GM23338 (cell line): ENCODE results near the gene ZNF48. TPM values are rescaled to one million over a fixed set of nuclear protein-coding genes. Genes with fewer than 3 reads are reported as not detected.

Experiments
- ATAC-seq: fragments of 200-7000 bp; cut with Tn5 transposase; 3 replicates; pipeline ENCODE4 v1.9.1; 2020
- DNase-seq: peaks from one replicate; pipeline ENCODE4 v3.0.0-alpha.2; 2015; ENCODE audit warnings: low spot score
- H2AFZ ChIP-seq: fragments of 200-600 bp; sonication (generic); 2 replicates; pipeline ENCODE4 v1.8.0; 2016; ENCODE audit warnings: antibody characterized with exemption, mild to moderate bottlenecking, moderate library complexity
- H3F3A ChIP-seq: fragments of 200-600 bp; sonication (generic); replicated peaks from 2 replicates; pipeline ENCODE4 v1.8.0; 2017; ENCODE audit warnings: antibody characterized with exemption, mixed run types, low read depth
- H3K27ac ChIP-seq: fragments of 200-600 bp; sonication (generic); 2 replicates; pipeline ENCODE4 v1.6.1; 2016; ENCODE audit warnings: low read depth
- H3K27me3 ChIP-seq: fragments of 200-600 bp; sonication (generic); 2 replicates; pipeline ENCODE4 v1.8.0; 2016; ENCODE audit warnings: mild to moderate bottlenecking, mixed run types, moderate library complexity; ENCODE audit not compliant: insufficient read depth
- H3K36me3 ChIP-seq: fragments of 200-600 bp; sonication (generic); 2 replicates; pipeline ENCODE4 v1.8.0; 2016; ENCODE audit warnings: mild to moderate bottlenecking; ENCODE audit not compliant: insufficient read depth
- H3K4me1 ChIP-seq: fragments of 200-600 bp; sonication (generic); 2 replicates; pipeline ENCODE4 v1.8.0; 2016; ENCODE audit warnings: mild to moderate bottlenecking, moderate library complexity; ENCODE audit not compliant: insufficient read depth
- H3K4me2 ChIP-seq: fragments of 200-600 bp; sonication (generic); 2 replicates; pipeline ENCODE4 v1.7.1; 2017; ENCODE audit warnings: mixed run types
- H3K4me3 ChIP-seq: fragments of 200-600 bp; sonication (generic); 2 replicates; pipeline ENCODE4 v1.6.1; 2016; ENCODE audit warnings: mixed run types
- H3K79me2 ChIP-seq: fragments of 200-600 bp; sonication (generic); replicated peaks from 2 replicates; pipeline ENCODE4 v1.8.0; 2017; ENCODE audit warnings: mild to moderate bottlenecking; ENCODE audit not compliant: insufficient read depth
- H3K9me2 ChIP-seq: fragments of 200-600 bp; sonication (generic); 2 replicates; pipeline ENCODE4 v1.8.0; 2017; ENCODE audit not compliant: insufficient read depth
- H4K20me1 ChIP-seq: fragments of 200-600 bp; sonication (generic); replicated peaks from 2 replicates; pipeline ENCODE4 v1.8.0; 2017; ENCODE audit warnings: mild to moderate bottlenecking; ENCODE audit not compliant: insufficient read depth
- H3K27ac Mint-ChIP-seq: 2 replicates; pipeline ENCODE4 v1.8.0; 2020; ENCODE audit warnings: inconsistent platforms, mild to moderate bottlenecking, moderate library complexity, mixed read lengths
- H3K27me3 Mint-ChIP-seq: 3 replicates; pipeline ENCODE4 v1.8.0; 2022; ENCODE audit warnings: low read depth, mild to moderate bottlenecking, moderate library complexity, mixed read lengths, inconsistent platforms; ENCODE audit not compliant: insufficient read depth, poor library complexity
- H3K36me3 Mint-ChIP-seq: 3 replicates; pipeline ENCODE4 v1.8.0; 2021; ENCODE audit warnings: low read depth, mild to moderate bottlenecking, inconsistent platforms, moderate library complexity, mixed read lengths
- H3K4me1 Mint-ChIP-seq: 3 replicates; pipeline ENCODE4 v1.8.0; 2020; ENCODE audit warnings: mild to moderate bottlenecking, inconsistent platforms, mixed read lengths
- H3K4me3 Mint-ChIP-seq: 3 replicates; pipeline ENCODE4 v1.8.0; 2021; ENCODE audit warnings: moderate library complexity, mild to moderate bottlenecking, inconsistent platforms, mixed read lengths
- H3K9me3 Mint-ChIP-seq: 3 replicates; pipeline ENCODE4 v1.8.0; 2020; ENCODE audit warnings: moderate library complexity, mild to moderate bottlenecking, inconsistent platforms, mixed read lengths
- JUNB ChIP-seq: IDR thresholded peaks from one replicate; pipeline ENCODE4 v1.6.1; 2016; ENCODE audit warnings: antibody characterized with exemption; ENCODE audit not compliant: unreplicated experiment
- STAT1 ChIP-seq: IDR thresholded peaks from one replicate; pipeline ENCODE4 v1.6.1; 2016; ENCODE audit warnings: antibody characterized with exemption; ENCODE audit not compliant: unreplicated experiment
- ZNF331 ChIP-seq: fragments of 250-450 bp; sonication (Bioruptor Pico); IDR thresholded peaks from 2 replicates; pipeline ENCODE4 v1.5.0; 2020; ENCODE audit warnings: low read depth, mild to moderate bottlenecking, moderate library complexity
- polyA plus RNA-seq: library from polyadenylated mRNA; unstranded; fragments of >200 nt; fragmentation: Nextera tagmentation; extraction: Ambion mirVana; gene quantifications from 2 replicates; pipeline ENCODE4 v1.2.1, GENCODE V29; 2016
- total RNA-seq: library from RNA; depleted of rRNA; stranded (reverse); fragments of >200 nt; shearing (Covaris generic); gene quantifications from 2 replicates; pipeline ENCODE4 v1.2.3, GENCODE V29; 2014
- TF ChIP-seq, protein P1 (sequence below), 2 experiments: fragments of 200-600 bp in 1 of 2; sonication (generic) in 1 of 2; conservative IDR thresholded peaks; 2 replicates each; pipeline versions ENCODE4 v1.5.1 to v1.6.1; 2016 to 2017; ENCODE audit warnings: antibody characterized with exemption in 2 of 2, low read depth in 2 of 2, mild to moderate bottlenecking in 2 of 2, moderate library complexity in 1 of 2
- TF ChIP-seq, protein P2 (sequence below): IDR thresholded peaks from one replicate; pipeline ENCODE4 v1.6.1; 2018; ENCODE audit warnings: antibody characterized with exemption; ENCODE audit not compliant: unreplicated experiment
- TF ChIP-seq, protein P3 (sequence below): fragments of 250-450 bp; sonication (Bioruptor Pico); IDR thresholded peaks from 2 replicates; pipeline ENCODE4 v1.5.0; 2020; ENCODE audit warnings: mild to moderate bottlenecking, moderate library complexity

ZNF48 gene
- total and polyA plus RNA-seq, 2 experiments from 2014 or later: 4.8 to 44.3 TPM

DNA sequence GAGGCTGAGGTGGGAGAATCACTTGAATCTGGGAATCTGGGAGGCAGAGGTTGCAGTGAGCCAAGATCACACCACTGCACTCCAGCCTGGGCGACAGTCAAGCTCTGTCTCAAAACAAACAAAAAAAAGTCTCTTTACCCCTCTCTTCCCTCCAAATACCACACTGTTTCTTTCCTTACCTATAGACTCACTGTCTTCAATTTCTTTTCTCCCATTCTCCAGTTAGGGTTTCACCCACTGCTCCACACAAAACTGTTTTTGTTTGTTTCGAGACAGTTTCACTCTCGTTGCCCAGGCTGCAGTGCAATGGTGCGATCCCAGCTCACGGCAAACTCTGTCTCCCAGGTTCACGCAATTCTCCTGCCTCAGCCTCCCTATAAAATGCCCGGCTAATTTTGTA is 34.0 kb upstream of the ZNF48 start:
- Histone ChIP-seq H4K20me1 (peaks cover 8% of the 10 kb centered on the region; the same call in 1 of the 2 replicates), H3K79me2 (peaks cover 12% of the 10 kb centered on the region)
- H3K36me3 Mint-ChIP-seq: peaks cover 35% of the 10 kb centered on the region

More for the DNA sequence above, 34.0 kb upstream of the ZNF48 start:
- Histone ChIP-seq H3K36me3 (no peaks in the 10 kb centered on the region), H3K27me3 (no peaks in the 10 kb centered on the region), H3F3A (no peaks in the 10 kb centered on the region), H3K4me2 (no peak overlapping the region), H3K4me3 (no peak overlapping the region), H2AFZ (no peak overlapping the region), H3K27ac (no peak overlapping the region), H3K9me2 (no peaks in the 10 kb centered on the region), H3K4me1 (peaks cover under 1% of the 10 kb centered on the region; the same call in 1 of the 2 replicates)
- Mint-ChIP-seq H3K9me3 (no peaks in the 10 kb centered on the region; the same call in 1 of the 3 replicates), H3K4me1 (peaks cover 23% of the 10 kb centered on the region), H3K4me3 (no peak overlapping the region; the same call in 2 of the 3 replicates), H3K27ac (no peak overlapping the region), H3K27me3 (peaks cover 11% of the 10 kb centered on the region)
- ATAC-seq (no peak), DNase-seq (no peak)
- TF ChIP-seq STAT1 (no peak), JUNB (no peak), ZNF331 (no peak)
- TF ChIP-seq, protein P1, sequence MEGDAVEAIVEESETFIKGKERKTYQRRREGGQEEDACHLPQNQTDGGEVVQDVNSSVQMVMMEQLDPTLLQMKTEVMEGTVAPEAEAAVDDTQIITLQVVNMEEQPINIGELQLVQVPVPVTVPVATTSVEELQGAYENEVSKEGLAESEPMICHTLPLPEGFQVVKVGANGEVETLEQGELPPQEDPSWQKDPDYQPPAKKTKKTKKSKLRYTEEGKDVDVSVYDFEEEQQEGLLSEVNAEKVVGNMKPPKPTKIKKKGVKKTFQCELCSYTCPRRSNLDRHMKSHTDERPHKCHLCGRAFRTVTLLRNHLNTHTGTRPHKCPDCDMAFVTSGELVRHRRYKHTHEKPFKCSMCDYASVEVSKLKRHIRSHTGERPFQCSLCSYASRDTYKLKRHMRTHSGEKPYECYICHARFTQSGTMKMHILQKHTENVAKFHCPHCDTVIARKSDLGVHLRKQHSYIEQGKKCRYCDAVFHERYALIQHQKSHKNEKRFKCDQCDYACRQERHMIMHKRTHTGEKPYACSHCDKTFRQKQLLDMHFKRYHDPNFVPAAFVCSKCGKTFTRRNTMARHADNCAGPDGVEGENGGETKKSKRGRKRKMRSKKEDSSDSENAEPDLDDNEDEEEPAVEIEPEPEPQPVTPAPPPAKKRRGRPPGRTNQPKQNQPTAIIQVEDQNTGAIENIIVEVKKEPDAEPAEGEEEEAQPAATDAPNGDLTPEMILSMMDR (conservative IDR thresholded peaks at IDR 0.05; ENCODE audit: low read depth in 2 of 2): no peak
- TF ChIP-seq, protein P2, sequence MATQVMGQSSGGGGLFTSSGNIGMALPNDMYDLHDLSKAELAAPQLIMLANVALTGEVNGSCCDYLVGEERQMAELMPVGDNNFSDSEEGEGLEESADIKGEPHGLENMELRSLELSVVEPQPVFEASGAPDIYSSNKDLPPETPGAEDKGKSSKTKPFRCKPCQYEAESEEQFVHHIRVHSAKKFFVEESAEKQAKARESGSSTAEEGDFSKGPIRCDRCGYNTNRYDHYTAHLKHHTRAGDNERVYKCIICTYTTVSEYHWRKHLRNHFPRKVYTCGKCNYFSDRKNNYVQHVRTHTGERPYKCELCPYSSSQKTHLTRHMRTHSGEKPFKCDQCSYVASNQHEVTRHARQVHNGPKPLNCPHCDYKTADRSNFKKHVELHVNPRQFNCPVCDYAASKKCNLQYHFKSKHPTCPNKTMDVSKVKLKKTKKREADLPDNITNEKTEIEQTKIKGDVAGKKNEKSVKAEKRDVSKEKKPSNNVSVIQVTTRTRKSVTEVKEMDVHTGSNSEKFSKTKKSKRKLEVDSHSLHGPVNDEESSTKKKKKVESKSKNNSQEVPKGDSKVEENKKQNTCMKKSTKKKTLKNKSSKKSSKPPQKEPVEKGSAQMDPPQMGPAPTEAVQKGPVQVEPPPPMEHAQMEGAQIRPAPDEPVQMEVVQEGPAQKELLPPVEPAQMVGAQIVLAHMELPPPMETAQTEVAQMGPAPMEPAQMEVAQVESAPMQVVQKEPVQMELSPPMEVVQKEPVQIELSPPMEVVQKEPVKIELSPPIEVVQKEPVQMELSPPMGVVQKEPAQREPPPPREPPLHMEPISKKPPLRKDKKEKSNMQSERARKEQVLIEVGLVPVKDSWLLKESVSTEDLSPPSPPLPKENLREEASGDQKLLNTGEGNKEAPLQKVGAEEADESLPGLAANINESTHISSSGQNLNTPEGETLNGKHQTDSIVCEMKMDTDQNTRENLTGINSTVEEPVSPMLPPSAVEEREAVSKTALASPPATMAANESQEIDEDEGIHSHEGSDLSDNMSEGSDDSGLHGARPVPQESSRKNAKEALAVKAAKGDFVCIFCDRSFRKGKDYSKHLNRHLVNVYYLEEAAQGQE: no peak
- TF ChIP-seq, protein P3, sequence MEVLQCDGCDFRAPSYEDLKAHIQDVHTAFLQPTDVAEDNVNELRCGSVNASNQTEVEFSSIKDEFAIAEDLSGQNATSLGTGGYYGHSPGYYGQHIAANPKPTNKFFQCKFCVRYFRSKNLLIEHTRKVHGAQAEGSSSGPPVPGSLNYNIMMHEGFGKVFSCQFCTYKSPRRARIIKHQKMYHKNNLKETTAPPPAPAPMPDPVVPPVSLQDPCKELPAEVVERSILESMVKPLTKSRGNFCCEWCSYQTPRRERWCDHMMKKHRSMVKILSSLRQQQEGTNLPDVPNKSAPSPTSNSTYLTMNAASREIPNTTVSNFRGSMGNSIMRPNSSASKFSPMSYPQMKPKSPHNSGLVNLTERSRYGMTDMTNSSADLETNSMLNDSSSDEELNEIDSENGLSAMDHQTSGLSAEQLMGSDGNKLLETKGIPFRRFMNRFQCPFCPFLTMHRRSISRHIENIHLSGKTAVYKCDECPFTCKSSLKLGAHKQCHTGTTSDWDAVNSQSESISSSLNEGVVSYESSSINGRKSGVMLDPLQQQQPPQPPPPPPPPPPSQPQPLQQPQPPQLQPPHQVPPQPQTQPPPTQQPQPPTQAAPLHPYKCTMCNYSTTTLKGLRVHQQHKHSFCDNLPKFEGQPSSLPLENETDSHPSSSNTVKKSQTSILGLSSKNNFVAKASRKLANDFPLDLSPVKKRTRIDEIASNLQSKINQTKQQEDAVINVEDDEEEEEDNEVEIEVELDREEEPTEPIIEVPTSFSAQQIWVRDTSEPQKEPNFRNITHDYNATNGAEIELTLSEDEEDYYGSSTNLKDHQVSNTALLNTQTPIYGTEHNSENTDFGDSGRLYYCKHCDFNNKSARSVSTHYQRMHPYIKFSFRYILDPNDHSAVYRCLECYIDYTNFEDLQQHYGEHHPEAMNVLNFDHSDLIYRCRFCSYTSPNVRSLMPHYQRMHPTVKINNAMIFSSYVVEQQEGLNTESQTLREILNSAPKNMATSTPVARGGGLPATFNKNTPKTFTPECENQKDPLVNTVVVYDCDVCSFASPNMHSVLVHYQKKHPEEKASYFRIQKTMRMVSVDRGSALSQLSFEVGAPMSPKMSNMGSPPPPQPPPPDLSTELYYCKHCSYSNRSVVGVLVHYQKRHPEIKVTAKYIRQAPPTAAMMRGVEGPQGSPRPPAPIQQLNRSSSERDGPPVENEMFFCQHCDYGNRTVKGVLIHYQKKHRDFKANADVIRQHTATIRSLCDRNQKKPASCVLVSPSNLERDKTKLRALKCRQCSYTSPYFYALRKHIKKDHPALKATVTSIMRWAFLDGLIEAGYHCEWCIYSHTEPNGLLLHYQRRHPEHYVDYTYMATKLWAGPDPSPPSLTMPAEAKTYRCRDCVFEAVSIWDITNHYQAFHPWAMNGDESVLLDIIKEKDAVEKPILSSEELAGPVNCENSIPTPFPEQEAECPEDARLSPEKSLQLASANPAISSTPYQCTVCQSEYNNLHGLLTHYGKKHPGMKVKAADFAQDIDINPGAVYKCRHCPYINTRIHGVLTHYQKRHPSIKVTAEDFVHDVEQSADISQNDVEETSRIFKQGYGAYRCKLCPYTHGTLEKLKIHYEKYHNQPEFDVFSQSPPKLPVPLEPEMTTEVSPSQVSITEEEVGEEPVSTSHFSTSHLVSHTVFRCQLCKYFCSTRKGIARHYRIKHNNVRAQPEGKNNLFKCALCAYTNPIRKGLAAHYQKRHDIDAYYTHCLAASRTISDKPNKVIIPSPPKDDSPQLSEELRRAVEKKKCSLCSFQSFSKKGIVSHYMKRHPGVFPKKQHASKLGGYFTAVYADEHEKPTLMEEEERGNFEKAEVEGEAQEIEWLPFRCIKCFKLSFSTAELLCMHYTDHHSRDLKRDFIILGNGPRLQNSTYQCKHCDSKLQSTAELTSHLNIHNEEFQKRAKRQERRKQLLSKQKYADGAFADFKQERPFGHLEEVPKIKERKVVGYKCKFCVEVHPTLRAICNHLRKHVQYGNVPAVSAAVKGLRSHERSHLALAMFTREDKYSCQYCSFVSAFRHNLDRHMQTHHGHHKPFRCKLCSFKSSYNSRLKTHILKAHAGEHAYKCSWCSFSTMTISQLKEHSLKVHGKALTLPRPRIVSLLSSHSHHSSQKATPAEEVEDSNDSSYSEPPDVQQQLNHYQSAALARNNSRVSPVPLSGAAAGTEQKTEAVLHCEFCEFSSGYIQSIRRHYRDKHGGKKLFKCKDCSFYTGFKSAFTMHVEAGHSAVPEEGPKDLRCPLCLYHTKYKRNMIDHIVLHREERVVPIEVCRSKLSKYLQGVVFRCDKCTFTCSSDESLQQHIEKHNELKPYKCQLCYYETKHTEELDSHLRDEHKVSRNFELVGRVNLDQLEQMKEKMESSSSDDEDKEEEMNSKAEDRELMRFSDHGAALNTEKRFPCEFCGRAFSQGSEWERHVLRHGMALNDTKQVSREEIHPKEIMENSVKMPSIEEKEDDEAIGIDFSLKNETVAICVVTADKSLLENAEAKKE (CRISPR knock-in tag): no peak
